Sigmoid colon (tissue), 7 donors: ENCODE results near the gene LMF1. TPM values are rescaled to one million over a fixed set of nuclear protein-coding genes. Genes with fewer than 3 reads are reported as not detected.

Experiments
- DNase-seq: peaks from one replicate; pipeline ENCODE4 v3.0.0-alpha.2; 2019
- H3K27ac ChIP-seq, 4 donors: fragments of 200-600 bp; sonication (generic); one replicate each; pipeline ENCODE4 v1.5.1; 2016 to 2019; ENCODE audit warnings: mild to moderate bottlenecking in 1 of 4
- H3K27me3 ChIP-seq, 3 donors: fragments of 200-600 bp; sonication (generic); one replicate each; pipeline ENCODE4 v1.5.1; 2019; ENCODE audit warnings: mild to moderate bottlenecking in 1 of 3
- H3K36me3 ChIP-seq, 4 donors: fragments of 200-600 bp; sonication (generic); one replicate each; pipeline ENCODE4 v1.5.1; 2016 to 2019
- H3K4me1 ChIP-seq, 4 donors: fragments of 200-600 bp; sonication (generic); one replicate each; pipeline ENCODE4 v1.5.1; 2017 to 2019
- H3K4me3 ChIP-seq, 4 donors: fragments of 200-600 bp; sonication (generic); one replicate each; pipeline ENCODE4 v1.5.1; 2017 to 2019; ENCODE audit warnings: mild to moderate bottlenecking in 2 of 4, moderate library complexity in 1 of 4
- H3K9me3 ChIP-seq, 4 donors: fragments of 200-600 bp in 3 of 4; sonication (generic) in 3 of 4; one replicate each; pipeline versions ENCODE4 v1.5.1 to v1.6.1; 2013 to 2019
- CTCF ChIP-seq, 4 experiments: fragments of 450-650 bp in 3 of 4; fragments of 200-600 bp in 1 of 4; IDR thresholded peaks; one replicate each; pipeline ENCODE4 v1.5.1; 2016 to 2019; ENCODE audit warnings: antibody characterized with exemption in 4 of 4, mild to moderate bottlenecking in 3 of 4, moderate library complexity in 2 of 4
- EP300 ChIP-seq, 4 donors: sonication (generic); formaldehyde crosslinking; IDR thresholded peaks; one replicate each; pipeline ENCODE4 v1.6.1; 2017; ENCODE audit warnings: antibody characterized with exemption in 4 of 4
- POLR2A ChIP-seq, 2 donors: fragments of 450-650 bp; IDR thresholded peaks; one replicate each; pipeline ENCODE4 v1.6.1; 2016; ENCODE audit warnings: antibody characterized with exemption in 2 of 2, mild to moderate bottlenecking in 2 of 2, moderate library complexity in 2 of 2
- POLR2AphosphoS5 ChIP-seq, 4 donors: sonication (generic); formaldehyde crosslinking; IDR thresholded peaks; one replicate each; pipeline ENCODE4 v1.6.1; 2017; ENCODE audit warnings: antibody characterized with exemption in 4 of 4
- WGBS, 2 donors: extraction: QIAGEN DNeasy Blood & Tissue Kit; methylation state at CpG; one replicate each; pipeline ENCODE4 v1.1.7; 2013; 5-methylcytosine and 5-hydroxymethylcytosine counted together
- intact Hi-C: fragments of 100-400 bp; cut with DNase I; formaldehyde crosslinking; loops from one replicate; pipeline ENCODE4 v1.15.1; 2023
- polyA plus RNA-seq, 3 donors: library from polyadenylated mRNA; stranded (reverse); fragments of 200-250 nt; gene quantifications; one replicate each; pipeline ENCODE4 v1.2.3, GENCODE V29; 2013
- total RNA-seq, 4 donors: library from RNA; depleted of rRNA; stranded (reverse); fragments of >200 nt; gene quantifications; one replicate each; pipeline ENCODE4 v1.1.0, GENCODE V29; 2016
- donor health status: healthy with polysubstance abuse.
- donor health status: Bipolar disorder and iron deficiency.
- donor health status: healthy.

Gene LMF1
- total and polyA plus RNA-seq, 7 donors, result 1.2 to 34.1 (median 19.9) TPM

GRCh38 chr16:946048-946395 lies 24.8 kb downstream of the LMF1 start:
- H3K9me3 ChIP-seq, result peaks cover 0 to 4% (median 0%) of the 10 kb centered on the region in 4 donors
- no peak for DNase-seq
- no peaks in the 10 kb centered on the region for H3K27me3 ChIP-seq
- WGBS, 2 donors, result 95 to 96% methylated on average over 8 of the region's 8 CpGs
- no peak overlapping the region for H3K27ac ChIP-seq
- TF ChIP-seq EP300 (IDR thresholded peaks at IDR 0.05) (no peak), POLR2A (IDR thresholded peaks at IDR 0.05) (no peak), CTCF (IDR thresholded peaks at IDR 0.05) (no peak), POLR2AphosphoS5 (IDR thresholded peaks at IDR 0.05) (no peak)
- intact Hi-C loops, result no loop called here
- no peak overlapping the region for H3K4me3 ChIP-seq
- H3K36me3 ChIP-seq, result peaks cover 0 to 31% (median 12%) of the 10 kb centered on the region in 4 donors
- H3K4me1 ChIP-seq, result no peaks in the 10 kb centered on the region

- Histone ChIP-seq H3K27ac (no peak overlapping the region), H3K9me3 (peaks cover 0 to 4% (median 0%) of the 10 kb centered on the region in 4 donors), H3K4me3 (no peak overlapping the region), H3K4me1 (no peaks in the 10 kb centered on the region), H3K36me3 (peaks cover 0 to 35% (median 12%) of the 10 kb centered on the region in 4 donors), H3K27me3 (no peaks in the 10 kb centered on the region)
- no peak for DNase-seq
- intact Hi-C loops, result no loop called here
- WGBS, 2 donors, result 70 to 96% methylated on average over 10 of the region's 10 CpGs
- TF ChIP-seq EP300 (IDR thresholded peaks at IDR 0.05) (no peak), CTCF (IDR thresholded peaks at IDR 0.05) (no peak), POLR2A (IDR thresholded peaks at IDR 0.05) (no peak), POLR2AphosphoS5 (IDR thresholded peaks at IDR 0.05) (no peak)
Observed at GRCh38 chr16:945271-946047, 25.3 kb downstream of the LMF1 start.

GRCh38 chr16:943971-944370 lies 26.8 kb downstream of the LMF1 start:
- Histone ChIP-seq H3K4me1 (no peaks in the 10 kb centered on the region), H3K4me3 (no peak overlapping the region), H3K36me3 (peaks cover 0 to 41% (median 14%) of the 10 kb centered on the region in 4 donors), H3K27me3 (no peaks in the 10 kb centered on the region), H3K9me3 (peaks cover 0 to 4% (median 0%) of the 10 kb centered on the region in 4 donors), H3K27ac (no peak overlapping the region)
- TF ChIP-seq CTCF (IDR thresholded peaks at IDR 0.05) (no peak), POLR2A (IDR thresholded peaks at IDR 0.05) (no peak), POLR2AphosphoS5 (IDR thresholded peaks at IDR 0.05) (no peak), EP300 (IDR thresholded peaks at IDR 0.05) (no peak)
- intact Hi-C loops, result no loop called here
- DNase-seq, result no peak
- 93 to 96% methylated on average over 5 of the region's 5 CpGs for WGBS, 2 donors

- no peak overlapping the region for H3K27ac ChIP-seq
Observed at GRCh38 chr16:942436-943060, 28.2 kb downstream of the LMF1 start.

More at GRCh38 chr16:942436-943060, 28.2 kb downstream of the LMF1 start:
- intact Hi-C loops, result no loop called here
- Histone ChIP-seq H3K27me3 (no peaks in the 10 kb centered on the region), H3K4me1 (no peaks in the 10 kb centered on the region), H3K4me3 (no peak overlapping the region), H3K36me3 (peaks cover 0 to 41% (median 14%) of the 10 kb centered on the region in 4 donors), H3K9me3 (peaks cover 0 to 4% (median 0%) of the 10 kb centered on the region in 4 donors)
- TF ChIP-seq CTCF (IDR thresholded peaks at IDR 0.05), result no peak
- no peak for TF ChIP-seq EP300 (IDR thresholded peaks at IDR 0.05)
- no peak for DNase-seq
- WGBS, 2 donors, result 86 to 96% methylated on average over 4 of the region's 4 CpGs
